Measurements from ENCODE around the gene FNDC1.

GRCh38 chr6:159301277-159301676, 132.1 kb downstream of the FNDC1 start:
- TF ChIP-seq CTCF (IDR thresholded peaks at IDR 0.05) (no peak), REST (IDR thresholded peaks at IDR 0.05; ENCODE audit: insufficient read depth in 1 of 2, low read depth in 2 of 2, low read length in 1 of 2) (no peak)
